ENCODE measurements around the gene RFESD. TPM values are rescaled to one million over a fixed set of nuclear protein-coding genes. Genes with fewer than 3 reads are reported as not detected.

RFESD gene
- 1 to 10 TPM in 3 of 4 donors, under 1 TPM in 1; 0.89 to 2.9 (median 1.6) TPM for total RNA-seq

DNA sequence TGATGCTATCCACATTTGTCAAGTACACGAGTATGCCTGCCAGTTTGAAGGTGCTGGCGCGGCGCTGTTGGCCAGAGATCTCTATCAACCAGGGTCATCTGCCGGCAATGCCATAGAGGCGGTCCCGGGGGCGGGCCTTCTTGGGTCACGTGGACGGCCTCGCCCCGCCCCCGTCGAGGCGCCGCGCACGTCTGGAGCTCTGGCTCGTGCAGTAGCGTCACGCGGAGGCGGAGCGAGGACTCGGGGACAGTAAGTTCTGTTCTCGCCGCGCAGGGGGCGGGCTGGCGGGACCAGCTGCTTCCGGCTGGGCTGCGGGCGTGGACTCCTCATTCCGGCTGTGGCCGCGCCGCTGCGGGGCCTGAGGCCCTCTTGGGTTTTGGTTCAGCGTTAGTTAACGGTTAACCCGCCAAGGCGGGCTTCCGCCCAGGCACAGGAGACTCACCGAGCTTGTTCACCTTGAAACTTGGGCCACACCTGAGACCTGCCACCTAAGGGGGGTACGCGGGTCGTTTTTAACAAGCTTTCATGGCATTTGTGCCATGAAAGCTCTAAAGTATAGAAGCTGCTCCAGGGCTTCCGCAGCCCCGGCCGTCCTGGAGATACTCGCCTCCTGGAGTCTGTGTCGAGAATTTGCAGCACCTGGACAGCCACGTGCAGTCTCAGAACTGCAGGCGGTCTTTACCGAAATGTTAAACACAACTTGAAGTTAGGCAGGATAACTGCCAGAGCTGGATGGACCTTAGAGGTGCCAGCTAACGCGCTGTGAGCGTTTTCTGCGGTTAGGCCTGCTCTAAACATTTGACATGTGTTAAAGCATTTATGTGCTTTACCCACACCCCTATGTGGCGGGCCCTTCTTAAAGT lies at the start of gene RFESD:
RFESD (plus strand) TSS at position 209 of the 863 bp plus-strand sequence. CDS start 5,495 bp downstream, outside the sequence.
- no peaks in the 10 kb centered on the region for H3K36me3 ChIP-seq
- H3K27ac ChIP-seq, result peak within 1 kb of the TSS; percentile 95 to 99 (median 97)
- in situ Hi-C loops (cut with MboI; ENCODE audit: low sequenced_read_pairs in 4 of 4) (loop anchor here in 3 of 4 donors (25.0 kb wide), 2 partner anchors 316 to 691 kb away; partner anchors contain the start of gene ELL2 (in 2 of the 3)), intact Hi-C loops (cut with DNase I; ENCODE audit: low total_unique reads) (loop anchor here (1.0 to 10.0 kb wide), 7 partner anchors 190 to 1056 kb away; partner anchors contain the start of gene CAST)
- ATAC-seq, result peak; percentile 82 to 83
- peaks cover 16 to 39% of the 10 kb centered on the region in 2 donors for H3K4me1 ChIP-seq
- H3K27me3 ChIP-seq, result no peaks in the 10 kb centered on the region
- peak; percentile 98 to 100 for DNase-seq
- TF ChIP-seq POLR2A (IDR thresholded peaks at IDR 0.05), result peak; percentile 96 to 98
- TF ChIP-seq, protein P1, sequence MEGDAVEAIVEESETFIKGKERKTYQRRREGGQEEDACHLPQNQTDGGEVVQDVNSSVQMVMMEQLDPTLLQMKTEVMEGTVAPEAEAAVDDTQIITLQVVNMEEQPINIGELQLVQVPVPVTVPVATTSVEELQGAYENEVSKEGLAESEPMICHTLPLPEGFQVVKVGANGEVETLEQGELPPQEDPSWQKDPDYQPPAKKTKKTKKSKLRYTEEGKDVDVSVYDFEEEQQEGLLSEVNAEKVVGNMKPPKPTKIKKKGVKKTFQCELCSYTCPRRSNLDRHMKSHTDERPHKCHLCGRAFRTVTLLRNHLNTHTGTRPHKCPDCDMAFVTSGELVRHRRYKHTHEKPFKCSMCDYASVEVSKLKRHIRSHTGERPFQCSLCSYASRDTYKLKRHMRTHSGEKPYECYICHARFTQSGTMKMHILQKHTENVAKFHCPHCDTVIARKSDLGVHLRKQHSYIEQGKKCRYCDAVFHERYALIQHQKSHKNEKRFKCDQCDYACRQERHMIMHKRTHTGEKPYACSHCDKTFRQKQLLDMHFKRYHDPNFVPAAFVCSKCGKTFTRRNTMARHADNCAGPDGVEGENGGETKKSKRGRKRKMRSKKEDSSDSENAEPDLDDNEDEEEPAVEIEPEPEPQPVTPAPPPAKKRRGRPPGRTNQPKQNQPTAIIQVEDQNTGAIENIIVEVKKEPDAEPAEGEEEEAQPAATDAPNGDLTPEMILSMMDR (IDR thresholded peaks at IDR 0.05 in 4 of 5, conservative IDR thresholded peaks at IDR 0.05 in 1 of 5), result peak in 2 of 5 experiments; percentile 19 to 29
- no peaks in the 10 kb centered on the region for H3K9me3 ChIP-seq
- H3K4me3 ChIP-seq, result peak within 1 kb of the TSS; percentile 62 to 71 (median 66)

DNA sequence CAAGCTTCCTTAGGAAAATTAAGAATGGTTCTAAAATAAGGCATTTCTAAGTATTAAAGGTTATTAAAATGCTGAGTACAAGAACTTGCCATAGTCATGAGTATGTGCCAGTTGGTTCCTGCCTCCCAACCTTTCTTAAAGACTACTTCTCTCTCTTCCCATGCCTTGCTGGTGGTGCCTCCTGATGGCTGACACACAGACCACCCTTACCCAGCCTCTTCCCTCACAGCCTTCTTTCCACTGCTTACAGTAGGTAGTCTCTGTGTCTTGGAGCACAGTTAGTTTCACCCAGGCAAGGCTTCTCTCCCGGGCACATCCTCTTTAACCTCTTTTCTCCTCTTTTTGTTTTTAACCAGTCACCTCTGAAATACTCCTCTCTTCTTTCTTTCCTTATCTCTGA lies 47.3 kb upstream of the RFESD start:
- peaks cover 5 to 7% of the 10 kb centered on the region in 2 donors for H3K4me1 ChIP-seq
- no peak overlapping the region for H3K4me3 ChIP-seq
- H3K27me3 ChIP-seq, result no peaks in the 10 kb centered on the region
- H3K36me3 ChIP-seq, result peaks cover 0 to 11% of the 10 kb centered on the region in 2 donors
- TF ChIP-seq POLR2A (IDR thresholded peaks at IDR 0.05), result no peak
- TF ChIP-seq, protein P1 (IDR thresholded peaks at IDR 0.05 in 4 of 5, conservative IDR thresholded peaks at IDR 0.05 in 1 of 5), result no peak
- no peak overlapping the region for H3K27ac ChIP-seq
- no peak for DNase-seq
- no peaks in the 10 kb centered on the region for H3K9me3 ChIP-seq
- ATAC-seq, result no peak
- intact Hi-C loops (cut with DNase I; ENCODE audit: low total_unique reads) (no loop called here), in situ Hi-C loops (cut with MboI; ENCODE audit: low sequenced_read_pairs in 4 of 4) (no loop called here)

DNA sequence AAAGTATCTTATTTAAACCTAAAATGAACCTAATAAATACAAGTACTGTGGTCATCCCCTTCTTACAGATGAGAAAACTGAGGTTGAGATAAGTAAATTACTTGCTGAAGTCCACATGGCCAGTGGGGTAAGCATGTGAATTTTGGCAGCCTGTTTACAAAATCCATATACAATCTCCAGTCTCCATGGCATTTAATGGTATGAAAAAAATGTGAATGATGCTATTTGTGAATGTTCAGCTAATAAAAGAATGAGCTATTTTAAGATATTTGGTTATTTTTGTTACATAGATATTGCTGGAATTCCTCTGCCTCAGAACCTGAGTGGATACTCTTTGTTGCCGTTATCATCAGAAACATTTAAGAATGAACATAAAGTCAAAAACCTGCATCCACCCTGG lies 46.0 kb upstream of the RFESD start:
- Histone ChIP-seq H3K4me3 (no peak overlapping the region), H3K27ac (no peak overlapping the region), H3K27me3 (no peaks in the 10 kb centered on the region), H3K4me1 (peaks cover 5 to 7% of the 10 kb centered on the region in 2 donors), H3K36me3 (peaks cover 0 to 11% of the 10 kb centered on the region in 2 donors), H3K9me3 (no peaks in the 10 kb centered on the region)
- ATAC-seq (no peak), DNase-seq (no peak)
- intact Hi-C loops (cut with DNase I; ENCODE audit: low total_unique reads) (no loop called here), in situ Hi-C loops (cut with MboI; ENCODE audit: low sequenced_read_pairs in 4 of 4) (no loop called here)
- TF ChIP-seq POLR2A (IDR thresholded peaks at IDR 0.05), result no peak
- TF ChIP-seq, protein P1 (IDR thresholded peaks at IDR 0.05 in 4 of 5, conservative IDR thresholded peaks at IDR 0.05 in 1 of 5), result no peak

DNA sequence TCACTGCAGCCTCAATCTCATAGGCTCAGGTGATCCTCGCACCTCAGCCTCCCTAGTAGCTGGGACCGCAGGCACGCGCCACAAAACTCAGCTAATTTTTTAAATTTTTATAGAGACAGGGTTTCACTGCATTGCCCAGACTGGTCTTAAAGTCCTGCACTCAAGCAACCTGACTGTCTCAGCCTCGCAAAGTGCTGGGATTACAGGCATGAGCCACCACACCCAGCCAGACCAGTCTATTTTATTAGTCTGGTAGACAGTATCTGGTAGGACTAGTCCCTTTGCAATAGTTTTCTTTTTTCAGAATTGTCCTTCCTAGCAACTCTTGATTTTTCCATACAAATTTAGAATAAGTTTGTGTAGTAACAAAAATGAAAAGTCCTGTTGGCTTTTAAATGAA lies 40.8 kb upstream of the RFESD start:
- Histone ChIP-seq H3K9me3 (no peaks in the 10 kb centered on the region), H3K27ac (no peak overlapping the region), H3K4me3 (no peak overlapping the region), H3K36me3 (peaks cover 0 to 7% of the 10 kb centered on the region in 2 donors), H3K4me1 (no peaks in the 10 kb centered on the region), H3K27me3 (no peaks in the 10 kb centered on the region)
- intact Hi-C loops (cut with DNase I; ENCODE audit: low total_unique reads), result no loop called here
- in situ Hi-C loops (cut with MboI; ENCODE audit: low sequenced_read_pairs in 4 of 4), result no loop called here
- DNase-seq (no peak), ATAC-seq (no peak)
- TF ChIP-seq, protein P1 (IDR thresholded peaks at IDR 0.05 in 4 of 5, conservative IDR thresholded peaks at IDR 0.05 in 1 of 5), result no peak
- TF ChIP-seq POLR2A (IDR thresholded peaks at IDR 0.05), result no peak

Measured in gastrocnemius medialis (tissue), 4 donors.